Ishikawa (cell line): ENCODE results near the gene TUBA4A.
A peak's percentile ranks its signal among the peaks of the same experiment; 100 is the strongest.

ENCODE experiments used
- CEBPB ChIP-seq: IDR thresholded peaks from 2 replicates; pipeline ENCODE4 v1.6.1; 2012
- CREB1 ChIP-seq: IDR thresholded peaks from 2 replicates; pipeline ENCODE4 v1.6.1; 2012; ENCODE audit warnings: low read depth
- EGR1 ChIP-seq: IDR thresholded peaks from 2 replicates; pipeline ENCODE4 v1.6.1; 2012
- EP300 ChIP-seq: IDR thresholded peaks from 2 replicates; pipeline ENCODE4 v1.6.1; 2012; ENCODE audit warnings: borderline replicate concordance
- FOXM1 ChIP-seq: IDR thresholded peaks from 2 replicates; pipeline ENCODE4 v1.6.1; 2012; ENCODE audit warnings: low read depth, borderline replicate concordance
- MAX ChIP-seq: IDR thresholded peaks from 2 replicates; pipeline ENCODE4 v1.6.1; 2012
- NFIC ChIP-seq: IDR thresholded peaks from 2 replicates; pipeline ENCODE4 v1.6.1; 2012
- RAD21 ChIP-seq: IDR thresholded peaks from 2 replicates; pipeline ENCODE4 v1.6.1; 2012; ENCODE audit warnings: low read depth
- TAF1 ChIP-seq: IDR thresholded peaks from 2 replicates; pipeline ENCODE4 v1.6.1; 2012; ENCODE audit warnings: low read depth, mild to moderate bottlenecking
- TCF12 ChIP-seq: IDR thresholded peaks from 2 replicates; pipeline ENCODE4 v1.6.1; 2012; ENCODE audit warnings: low read depth
- TEAD4 ChIP-seq: IDR thresholded peaks from 2 replicates; pipeline ENCODE4 v1.6.1; 2012
- USF1 ChIP-seq: IDR thresholded peaks from 2 replicates; pipeline ENCODE4 v1.6.1; 2012
- YY1 ChIP-seq: IDR thresholded peaks from 2 replicates; pipeline ENCODE4 v1.6.1; 2012; ENCODE audit warnings: low read depth
- ZBTB7A ChIP-seq: IDR thresholded peaks from 2 replicates; pipeline ENCODE4 v1.6.1; 2012; ENCODE audit warnings: low read depth
- TF ChIP-seq, protein P1 (sequence below): IDR thresholded peaks from 2 replicates; pipeline ENCODE4 v1.6.1; 2012; ENCODE audit warnings: low read depth, mild to moderate bottlenecking

The TUBA4A gene

GRCh38 chr2:219282375-219282774, 28.7 kb upstream of the TUBA4A start:
- TF ChIP-seq YY1 (no peak), ZBTB7A (no peak), EGR1 (no peak), RAD21 (no peak), CREB1 (no peak), TAF1 (no peak), CEBPB (no peak), EP300 (no peak), TEAD4 (no peak), NFIC (no peak), FOXM1 (no peak), MAX (no peak)
- TF ChIP-seq, protein P1, sequence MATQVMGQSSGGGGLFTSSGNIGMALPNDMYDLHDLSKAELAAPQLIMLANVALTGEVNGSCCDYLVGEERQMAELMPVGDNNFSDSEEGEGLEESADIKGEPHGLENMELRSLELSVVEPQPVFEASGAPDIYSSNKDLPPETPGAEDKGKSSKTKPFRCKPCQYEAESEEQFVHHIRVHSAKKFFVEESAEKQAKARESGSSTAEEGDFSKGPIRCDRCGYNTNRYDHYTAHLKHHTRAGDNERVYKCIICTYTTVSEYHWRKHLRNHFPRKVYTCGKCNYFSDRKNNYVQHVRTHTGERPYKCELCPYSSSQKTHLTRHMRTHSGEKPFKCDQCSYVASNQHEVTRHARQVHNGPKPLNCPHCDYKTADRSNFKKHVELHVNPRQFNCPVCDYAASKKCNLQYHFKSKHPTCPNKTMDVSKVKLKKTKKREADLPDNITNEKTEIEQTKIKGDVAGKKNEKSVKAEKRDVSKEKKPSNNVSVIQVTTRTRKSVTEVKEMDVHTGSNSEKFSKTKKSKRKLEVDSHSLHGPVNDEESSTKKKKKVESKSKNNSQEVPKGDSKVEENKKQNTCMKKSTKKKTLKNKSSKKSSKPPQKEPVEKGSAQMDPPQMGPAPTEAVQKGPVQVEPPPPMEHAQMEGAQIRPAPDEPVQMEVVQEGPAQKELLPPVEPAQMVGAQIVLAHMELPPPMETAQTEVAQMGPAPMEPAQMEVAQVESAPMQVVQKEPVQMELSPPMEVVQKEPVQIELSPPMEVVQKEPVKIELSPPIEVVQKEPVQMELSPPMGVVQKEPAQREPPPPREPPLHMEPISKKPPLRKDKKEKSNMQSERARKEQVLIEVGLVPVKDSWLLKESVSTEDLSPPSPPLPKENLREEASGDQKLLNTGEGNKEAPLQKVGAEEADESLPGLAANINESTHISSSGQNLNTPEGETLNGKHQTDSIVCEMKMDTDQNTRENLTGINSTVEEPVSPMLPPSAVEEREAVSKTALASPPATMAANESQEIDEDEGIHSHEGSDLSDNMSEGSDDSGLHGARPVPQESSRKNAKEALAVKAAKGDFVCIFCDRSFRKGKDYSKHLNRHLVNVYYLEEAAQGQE: no peak

DNA sequence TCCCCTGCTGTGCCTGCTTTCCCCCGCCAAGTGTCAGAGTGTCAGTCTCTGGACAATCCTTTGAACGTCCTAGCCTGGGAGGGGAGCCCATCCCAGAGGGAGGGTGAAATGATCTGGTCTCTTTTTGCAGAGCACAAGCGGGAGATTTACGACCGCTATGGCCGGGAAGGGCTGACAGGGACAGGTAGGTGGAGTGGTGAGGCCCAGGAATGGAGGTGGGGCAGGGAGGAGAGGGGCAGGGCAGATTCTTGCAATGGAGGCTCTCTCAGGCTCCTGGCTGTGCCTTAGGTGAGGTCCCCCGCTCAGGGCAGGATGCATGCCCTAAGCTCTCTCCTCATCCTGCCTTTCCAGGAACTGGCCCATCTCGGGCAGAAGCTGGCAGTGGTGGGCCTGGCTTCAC, 27.9 kb upstream of the TUBA4A start:
- TF ChIP-seq CEBPB (no peak), EP300 (no peak), TAF1 (no peak), RAD21 (no peak), USF1 (no peak), NFIC (no peak)

GRCh38 chr2:219280651-219281050, 26.9 kb upstream of the TUBA4A start:
- TF ChIP-seq CEBPB (no peak), EGR1 (no peak), TEAD4 (no peak), EP300 (no peak), ZBTB7A (no peak), NFIC (no peak), USF1 (no peak), MAX (no peak), RAD21 (no peak)

DNA sequence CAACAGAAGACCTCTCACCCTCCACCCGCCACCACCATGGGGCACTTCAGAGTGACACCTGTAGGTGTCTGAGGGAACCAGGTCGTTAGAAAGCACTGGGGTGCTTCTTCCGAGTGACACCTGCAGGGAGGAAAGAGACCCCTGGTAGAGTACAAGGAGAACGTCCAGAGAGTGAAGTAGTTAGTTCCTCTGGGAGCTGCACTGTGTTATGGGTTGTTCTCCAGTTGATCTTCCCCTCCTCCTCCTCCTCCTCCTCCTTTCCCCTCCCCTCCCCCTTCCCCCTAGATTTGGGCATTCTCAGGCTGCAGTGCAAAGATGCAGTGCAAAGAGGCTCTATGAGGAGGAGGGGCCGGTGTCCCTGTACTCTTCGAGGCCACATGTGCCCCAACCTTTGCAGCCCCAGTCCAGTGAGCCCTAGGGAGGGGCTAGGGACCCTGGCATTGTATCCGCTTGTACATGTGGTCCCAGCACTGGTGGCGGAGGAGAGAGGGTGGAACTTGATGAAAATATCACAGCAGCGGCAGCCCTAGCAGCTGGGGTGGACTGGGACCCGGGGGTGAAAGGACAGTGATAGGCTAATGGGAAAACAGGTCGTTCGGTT, 26.3 kb upstream of the TUBA4A start:
- TF ChIP-seq CEBPB (no peak), YY1 (no peak), USF1 (no peak), FOXM1 (no peak), CREB1 (no peak), ZBTB7A (no peak), RAD21 (no peak), EP300 (no peak), TEAD4 (no peak), NFIC (no peak), TAF1 (no peak)
- TF ChIP-seq, protein P1: no peak

GRCh38 chr2:219279151-219279915, 25.6 kb upstream of the TUBA4A start, which contains the start of gene DNAJB2:
Gene DNAJB2 (plus strand): TSS chr2:219279366. CDS start chr2:219279834, 468 bp downstream.
- TF ChIP-seq EP300 (peak; percentile 76), MAX (peak; percentile 74; the same call in 1 of the 2 replicates), ZBTB7A (no peak; the same call in 1 of the 2 replicates), TAF1 (no peak), NFIC (peak; percentile 72), USF1 (no peak), TCF12 (peak; percentile 92), CEBPB (peak; percentile 15; the same call in 1 of the 2 replicates), CREB1 (peak; percentile 80), EGR1 (peak; percentile 61), FOXM1 (no peak), RAD21 (0 out of 2 replicates have a peak, but pooled peaks have one; percentile 24), TEAD4 (peak; percentile 71), YY1 (peak; percentile 61)
- TF ChIP-seq, protein P1: no peak
